Measurements from ENCODE around the gene FIG4. TPM values are rescaled to one million over a fixed set of nuclear protein-coding genes. Genes with fewer than 3 reads are reported as not detected.

FIG4 gene
- total RNA-seq, 1 experiment from 2014 or later: 23.1 TPM

GRCh38 chr6:109768485-109768884, 77.4 kb downstream of the FIG4 start:
- TF ChIP-seq CTCF (conservative IDR thresholded peaks at IDR 0.05): no peak
- no peak overlapping the region for H3K18ac ChIP-seq (ENCODE audit: insufficient read length, low read depth, low read length)
- Mint-ChIP-seq H3K27ac (no peak overlapping the region), H3K4me1 (peaks cover 8 to 12% of the 10 kb centered on the region in 2 experiments), H3K27me3 (ENCODE audit: low read depth) (no peaks in the 10 kb centered on the region), H3K36me3 (ENCODE audit: insufficient read depth in 1 of 3, low read depth in 3 of 3) (peaks cover 4 to 18% (median 17%) of the 10 kb centered on the region in 3 experiments; a peak in 5 of 7 replicates), H3K9me3 (no peaks in the 10 kb centered on the region), H3K4me3 (no peak overlapping the region)
- no peak overlapping the region for H3K23ac ChIP-seq (ENCODE audit: insufficient read length, low read depth, low read length)
- no peak overlapping the region for H2BK5ac ChIP-seq (ENCODE audit: insufficient read length, low read length)
- no peaks in the 10 kb centered on the region for H3K79me1 ChIP-seq (ENCODE audit: insufficient read depth, low read depth, low read length, poor library complexity, severe bottlenecking)
- H2AFZ ChIP-seq (ENCODE audit: low read length): no peak overlapping the region
- no peak overlapping the region for H3K4ac ChIP-seq (ENCODE audit: low read depth, low read length)
- H4K8ac ChIP-seq (replicated peaks; ENCODE audit: insufficient read length, low read depth, low read length): no peak overlapping the region
- no peak overlapping the region for H3K9ac ChIP-seq (ENCODE audit: extremely low read depth, insufficient read length, low read length)
- no peaks in the 10 kb centered on the region for H3K4me1 ChIP-seq (ENCODE audit: insufficient read depth, low read length)
- H3T11ph ChIP-seq (ENCODE audit: low read length): no peak overlapping the region
- H2BK12ac ChIP-seq (ENCODE audit: insufficient read length, low read depth, low read length): no peak overlapping the region
- no peaks in the 10 kb centered on the region for H3K23me2 ChIP-seq (ENCODE audit: insufficient read length, low read depth, low read length, poor library complexity, severe bottlenecking)
- no peaks in the 10 kb centered on the region for H3K9me3 ChIP-seq (ENCODE audit: control insufficient read depth, low read depth, low read length)
- no peaks in the 10 kb centered on the region for H4K20me1 ChIP-seq (ENCODE audit: control insufficient read depth, insufficient read depth, insufficient read length)
- no peaks in the 10 kb centered on the region for H3K27me3 ChIP-seq (ENCODE audit: insufficient read depth, low read length)
- H3K79me2 ChIP-seq (ENCODE audit: insufficient read depth, low read length): no peaks in the 10 kb centered on the region
- no peak overlapping the region for H4K5ac ChIP-seq (ENCODE audit: insufficient read length, low read depth, low read length)
- no peak overlapping the region for H3K14ac ChIP-seq (ENCODE audit: insufficient read depth, low read length)
- no peak overlapping the region for H4K91ac ChIP-seq (ENCODE audit: insufficient read length, low read depth, low read length)
- H2BK15ac ChIP-seq (ENCODE audit: low read depth, low read length): no peak overlapping the region
- H2BK20ac ChIP-seq (ENCODE audit: low read depth, low read length, poor library complexity, severe bottlenecking): no peak overlapping the region
- no peak for DNase-seq
- H3K56ac ChIP-seq (ENCODE audit: insufficient read length, low read depth, low read length): no peak overlapping the region
- H3K4me2 ChIP-seq (ENCODE audit: insufficient read depth, insufficient read length, low read length): no peak overlapping the region
- H2AK5ac ChIP-seq (ENCODE audit: insufficient read length, low read length): no peak overlapping the region
- WGBS (ENCODE audit: extremely low coverage, insufficient read length, low lambda C conversion rate): no CpG with 5 or more reads among the region's 5 CpGs
- H3K27ac ChIP-seq (ENCODE audit: insufficient read length, low read depth, low read length): no peak overlapping the region
- H2BK120ac ChIP-seq (ENCODE audit: low read depth, low read length, poor library complexity, severe bottlenecking): no peak overlapping the region
